Subcutaneous abdominal adipose tissue (tissue), 5 donors: ENCODE data around the gene TYROBP.

Experiments
- H3K27ac ChIP-seq: one replicate; pipeline ENCODE4 v1.7.0; 2013; ENCODE audit warnings: low read depth, mild to moderate bottlenecking, inconsistent platforms, low read length, moderate library complexity
- H3K27me3 ChIP-seq, 5 donors: one replicate each; pipeline ENCODE4 v1.7.0; 2013; ENCODE audit warnings: low read length in 5 of 5, inconsistent platforms in 1 of 5; ENCODE audit not compliant: control insufficient read depth in 5 of 5, insufficient read depth in 4 of 5
- H3K36me3 ChIP-seq, 5 donors: one replicate each; pipeline ENCODE4 v1.7.0; 2013; ENCODE audit warnings: low read length in 5 of 5; ENCODE audit not compliant: control insufficient read depth in 5 of 5, insufficient read depth in 5 of 5
- H3K4me1 ChIP-seq, 5 donors: one replicate each; pipeline ENCODE4 v1.7.0; 2013; ENCODE audit warnings: low read length in 5 of 5, mild to moderate bottlenecking in 3 of 5, moderate library complexity in 1 of 5; ENCODE audit not compliant: control insufficient read depth in 5 of 5, insufficient read depth in 5 of 5
- H3K4me3 ChIP-seq, 5 donors: one replicate each; pipeline ENCODE4 v1.7.0; 2013; ENCODE audit warnings: low read length in 5 of 5, low read depth in 1 of 5
- H3K9ac ChIP-seq, 5 donors: one replicate each; pipeline ENCODE4 v1.7.0; 2013; ENCODE audit warnings: low read length in 5 of 5, mild to moderate bottlenecking in 4 of 5, moderate library complexity in 3 of 5
- H3K9me3 ChIP-seq, 5 donors: one replicate each; pipeline ENCODE4 v1.7.0; 2013; ENCODE audit warnings: low read length in 5 of 5; ENCODE audit not compliant: control insufficient read depth in 5 of 5
- donor health status: healthy.
- donor health status: healthy.
- donor health status: healthy.
- donor health status: healthy.
- donor health status: healthy.

Gene TYROBP

DNA sequence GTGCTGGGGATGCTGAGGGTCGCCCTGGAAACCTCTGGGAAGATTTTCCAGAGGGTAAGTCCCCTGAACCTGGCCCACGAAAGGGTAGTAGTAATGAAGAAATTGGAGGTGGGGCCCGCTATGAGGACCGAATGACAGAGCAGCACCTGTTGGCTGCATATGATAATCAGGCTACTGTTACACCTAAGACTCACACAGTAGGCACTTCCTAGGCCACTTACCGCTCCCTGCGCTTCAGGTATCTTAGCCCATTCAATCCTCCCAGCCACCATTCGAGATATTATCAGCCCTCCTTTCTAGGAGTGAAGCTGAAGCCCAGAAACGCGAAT is 23.7 kb upstream of the TYROBP start:
- Histone ChIP-seq H3K36me3 (no peaks in the 10 kb centered on the region), H3K9ac (no peak overlapping the region)

GRCh38 chr19:35931161-35931873 is 23.2 kb upstream of the TYROBP start:
- Histone ChIP-seq H3K9me3 (no peaks in the 10 kb centered on the region), H3K27me3 (peaks cover 0 to 3% (median 0%) of the 10 kb centered on the region in 5 donors), H3K27ac (no peak overlapping the region), H3K9ac (no peak overlapping the region), H3K4me3 (peak overlapping the region in 4 of 5 donors; percentile 34 to 53 (median 44)), H3K4me1 (peaks cover 9 to 19% (median 15%) of the 10 kb centered on the region in 5 donors), H3K36me3 (no peaks in the 10 kb centered on the region)

More for the DNA sequence above, 23.7 kb upstream of the TYROBP start:
- H3K9me3 ChIP-seq: no peaks in the 10 kb centered on the region
- peaks cover 9 to 23% (median 18%) of the 10 kb centered on the region in 5 donors for H3K4me1 ChIP-seq
- H3K27ac ChIP-seq: no peak overlapping the region
- H3K27me3 ChIP-seq: peaks cover 0 to 1% (median 0%) of the 10 kb centered on the region in 5 donors
- H3K4me3 ChIP-seq: no peak overlapping the region

- Histone ChIP-seq H3K9ac (no peak overlapping the region), H3K4me3 (no peak overlapping the region), H3K27me3 (peaks cover 0 to 10% (median 0%) of the 10 kb centered on the region in 5 donors), H3K27ac (no peak overlapping the region), H3K36me3 (no peaks in the 10 kb centered on the region), H3K9me3 (peaks cover 0 to 10% (median 8%) of the 10 kb centered on the region in 5 donors), H3K4me1 (peaks cover 4 to 9% (median 6%) of the 10 kb centered on the region in 5 donors)
Observed at GRCh38 chr19:35929876-35930275, 21.8 kb upstream of the TYROBP start.

DNA sequence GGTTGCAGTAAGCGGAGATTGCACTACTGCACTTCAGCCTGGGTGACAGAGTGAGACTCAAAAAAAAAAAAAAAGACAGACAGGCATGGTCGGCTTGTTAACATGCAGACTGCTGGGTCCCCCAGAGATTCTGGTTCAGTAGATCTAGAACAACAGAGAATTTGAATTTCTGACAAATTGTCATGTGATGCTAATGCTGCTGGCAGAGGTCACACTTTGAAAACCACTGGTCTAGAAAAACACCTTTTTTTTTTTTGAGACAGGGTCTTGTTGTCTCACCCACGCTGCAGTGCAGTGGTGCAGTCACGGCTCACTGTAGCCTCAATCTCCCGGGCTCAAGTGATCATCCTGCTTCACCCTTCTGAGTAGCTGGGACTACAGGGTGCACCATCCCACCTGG is 20.4 kb upstream of the TYROBP start:
- H3K9ac ChIP-seq: no peak overlapping the region
- peaks cover 4 to 9% (median 6%) of the 10 kb centered on the region in 5 donors for H3K4me1 ChIP-seq
- H3K9me3 ChIP-seq: peaks cover 0 to 10% (median 8%) of the 10 kb centered on the region in 5 donors
- peaks cover 0 to 10% (median 0%) of the 10 kb centered on the region in 5 donors for H3K27me3 ChIP-seq
- H3K27ac ChIP-seq: no peak overlapping the region
- no peak overlapping the region for H3K4me3 ChIP-seq
- no peaks in the 10 kb centered on the region for H3K36me3 ChIP-seq

DNA sequence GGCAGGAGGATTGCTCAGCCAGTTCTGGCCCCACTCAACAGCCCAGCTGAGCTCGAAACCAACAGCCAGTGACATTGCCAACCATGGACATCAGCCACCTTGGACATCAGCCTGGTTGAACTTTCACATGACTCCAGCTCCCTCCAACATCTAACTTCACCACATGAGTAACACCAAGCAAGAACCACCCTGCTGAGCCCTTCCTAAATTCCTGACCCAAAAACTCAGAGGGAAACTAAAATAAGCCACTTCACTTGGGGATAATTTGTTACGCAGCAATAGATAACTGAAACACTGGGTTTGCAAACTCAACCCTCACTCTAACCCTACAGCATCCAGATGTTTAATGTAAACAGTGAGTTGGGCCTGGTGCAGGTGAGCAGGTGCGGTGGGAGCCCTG is 17.4 kb upstream of the TYROBP start:
- Histone ChIP-seq H3K27me3 (peaks cover 0 to 10% (median 0%) of the 10 kb centered on the region in 5 donors), H3K4me1 (no peaks in the 10 kb centered on the region), H3K27ac (no peak overlapping the region), H3K36me3 (no peaks in the 10 kb centered on the region), H3K9ac (no peak overlapping the region), H3K9me3 (peaks cover 0 to 10% (median 8%) of the 10 kb centered on the region in 5 donors), H3K4me3 (no peak overlapping the region)

DNA sequence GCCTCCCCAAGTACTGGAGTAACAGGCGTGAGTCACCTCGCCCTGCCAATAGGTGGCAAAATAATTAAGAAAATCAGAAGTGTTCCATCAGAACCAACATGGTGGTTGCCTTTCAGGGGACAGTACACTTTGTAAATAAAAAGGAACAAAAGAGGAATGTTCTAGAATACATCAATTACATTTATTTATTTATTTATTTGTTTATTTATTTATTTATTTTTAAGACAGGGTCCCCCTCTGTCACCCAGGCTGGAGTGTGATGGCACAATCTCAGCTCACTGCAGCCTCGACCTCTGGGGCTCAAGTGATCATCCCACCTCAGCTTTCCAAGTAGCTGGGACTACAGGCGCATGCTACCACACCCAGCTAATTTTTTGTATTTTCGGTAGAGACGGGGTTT is 12.9 kb upstream of the TYROBP start:
- no peak overlapping the region for H3K27ac ChIP-seq
- no peaks in the 10 kb centered on the region for H3K36me3 ChIP-seq
- no peak overlapping the region for H3K9ac ChIP-seq
- no peak overlapping the region for H3K4me3 ChIP-seq
- peaks cover 0 to 10% (median 7%) of the 10 kb centered on the region in 5 donors for H3K9me3 ChIP-seq
- H3K4me1 ChIP-seq: no peaks in the 10 kb centered on the region
- peaks cover 0 to 6% (median 0%) of the 10 kb centered on the region in 5 donors for H3K27me3 ChIP-seq

DNA sequence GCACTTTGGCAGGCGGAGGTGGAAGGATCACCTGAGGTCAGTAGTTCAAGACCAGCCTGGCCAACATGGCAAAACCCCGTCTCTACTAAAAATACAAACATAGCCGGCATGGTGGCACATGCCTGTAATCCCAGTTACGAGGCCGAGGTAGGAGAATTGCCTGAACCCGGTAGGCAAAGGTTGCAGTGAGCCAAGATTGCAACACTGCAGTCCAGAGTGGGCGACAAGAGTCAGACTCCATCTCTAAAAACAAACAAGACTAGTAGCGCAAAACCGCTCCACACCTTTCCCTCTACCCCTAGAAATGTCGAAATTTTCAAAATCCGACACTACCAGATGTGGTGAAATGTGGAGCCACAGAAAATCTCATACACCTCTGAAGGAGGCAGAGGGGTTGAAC is 11.2 kb upstream of the TYROBP start:
- H3K27ac ChIP-seq: no peak overlapping the region
- H3K4me1 ChIP-seq: no peaks in the 10 kb centered on the region
- no peaks in the 10 kb centered on the region for H3K9me3 ChIP-seq
- H3K4me3 ChIP-seq: no peak overlapping the region
- no peak overlapping the region for H3K9ac ChIP-seq
- no peaks in the 10 kb centered on the region for H3K36me3 ChIP-seq
- H3K27me3 ChIP-seq: no peaks in the 10 kb centered on the region

- Histone ChIP-seq H3K4me3 (no peak overlapping the region), H3K36me3 (no peaks in the 10 kb centered on the region), H3K27ac (no peak overlapping the region), H3K4me1 (no peaks in the 10 kb centered on the region), H3K27me3 (no peaks in the 10 kb centered on the region), H3K9me3 (no peaks in the 10 kb centered on the region), H3K9ac (no peak overlapping the region)
Observed at GRCh38 chr19:35915443-35915842, 7.3 kb upstream of the TYROBP start.

- peaks cover 0 to 5% (median 0%) of the 10 kb centered on the region in 5 donors for H3K4me1 ChIP-seq
- no peaks in the 10 kb centered on the region for H3K27me3 ChIP-seq
- no peak overlapping the region for H3K27ac ChIP-seq
- no peaks in the 10 kb centered on the region for H3K9me3 ChIP-seq
- H3K4me3 ChIP-seq: no peak overlapping the region
- no peak overlapping the region for H3K9ac ChIP-seq
- no peaks in the 10 kb centered on the region for H3K36me3 ChIP-seq
Observed at GRCh38 chr19:35913589-35913988, 5.5 kb upstream of the TYROBP start.

DNA sequence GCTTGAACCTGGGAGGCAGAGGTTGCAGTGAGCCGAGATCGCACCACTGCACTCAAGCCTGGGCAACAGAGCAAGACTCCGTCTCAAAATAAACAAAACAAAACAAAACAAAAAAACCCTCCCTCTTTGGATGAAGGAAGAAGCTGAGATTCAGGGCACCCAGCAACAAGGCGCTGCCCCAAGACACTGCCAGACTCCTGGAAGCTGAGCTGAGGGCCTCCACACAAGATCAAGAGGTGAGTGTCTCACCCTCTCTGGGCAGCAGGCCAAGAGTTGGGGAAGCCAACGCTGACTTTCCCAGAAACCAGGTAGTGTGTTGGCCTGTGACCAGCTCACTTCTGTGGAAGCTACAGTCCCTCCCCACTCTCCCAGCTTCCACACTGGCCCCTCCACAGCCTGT is 3.7 kb upstream of the TYROBP start:
- Histone ChIP-seq H3K9me3 (no peaks in the 10 kb centered on the region), H3K36me3 (peaks cover 0 to 4% (median 0%) of the 10 kb centered on the region in 5 donors), H3K27ac (no peak overlapping the region), H3K9ac (no peak overlapping the region), H3K4me1 (peaks cover 0 to 9% (median 4%) of the 10 kb centered on the region in 5 donors), H3K27me3 (no peaks in the 10 kb centered on the region), H3K4me3 (no peak overlapping the region)
